WTC11 (cell line): ENCODE results near the gene RLN2. TPM values are rescaled to one million over a fixed set of nuclear protein-coding genes. Genes with fewer than 3 reads are reported as not detected.

Experiments used
- ATAC-seq: fragments of 200-7000 bp; cut with Tn5 transposase; 2 replicates; pipeline ENCODE4 v1.10.0; 2021; ENCODE audit warnings: mild to moderate bottlenecking, moderate library complexity
- CTCF ChIA-PET: fragments of 300-600 bp; sonication (Branson Sonifier 250); formaldehyde crosslinking; loops from one replicate; lab custom pipeline; 2021; ENCODE audit warnings: antibody characterized with exemption; lab: Charles Lee
- POLR2A ChIA-PET: fragments of 350-600 bp; sonication (Branson Sonifier 250); formaldehyde crosslinking; loops from one replicate; lab custom pipeline; 2021; ENCODE audit warnings: antibody characterized with exemption; lab: Charles Lee
- DNase-seq: peaks from one replicate; pipeline ENCODE4 v3.0.0; 2021; ENCODE audit warnings: low spot score
- H3K27ac Mint-ChIP-seq: 2 replicates; pipeline ENCODE4 v1.8.0; 2021; ENCODE audit warnings: mixed read lengths
- H3K27me3 Mint-ChIP-seq: 2 replicates; pipeline ENCODE4 v1.8.0; 2021; ENCODE audit warnings: low read depth, mild to moderate bottlenecking, moderate library complexity, mixed read lengths
- H3K36me3 Mint-ChIP-seq: 2 replicates; pipeline ENCODE4 v1.8.0; 2021; ENCODE audit warnings: mixed read lengths
- H3K4me1 Mint-ChIP-seq: 2 replicates; pipeline ENCODE4 v1.8.0; 2022; ENCODE audit warnings: mixed read lengths
- H3K4me3 Mint-ChIP-seq: 2 replicates; pipeline ENCODE4 v1.8.0; 2021; ENCODE audit warnings: mild to moderate bottlenecking, moderate library complexity, mixed read lengths
- H3K9me3 Mint-ChIP-seq: 2 replicates; pipeline ENCODE4 v1.8.0; 2021; ENCODE audit warnings: mixed read lengths
- ATF1 ChIP-seq: sonication (generic); formaldehyde crosslinking; IDR thresholded peaks from 2 replicates; pipeline ENCODE4 v1.8.1; 2023; ENCODE audit warnings: mild to moderate bottlenecking, moderate library complexity, missing genetic modification reagents
- CREB1 ChIP-seq: sonication (generic); formaldehyde crosslinking; IDR thresholded peaks from 2 replicates; pipeline ENCODE4 v1.8.0; 2023; ENCODE audit warnings: mild to moderate bottlenecking, missing genetic modification reagents
- ELF4 ChIP-seq: sonication (generic); formaldehyde crosslinking; IDR thresholded peaks from 2 replicates; pipeline ENCODE4 v1.8.1; 2022; ENCODE audit warnings: low read depth, mild to moderate bottlenecking, moderate library complexity, missing genetic modification reagents
- EMX1 ChIP-seq: fragments of 250-450 bp; sonication (Bioruptor Pico); IDR thresholded peaks from 2 replicates; pipeline ENCODE4 v1.8.0; 2021; ENCODE audit warnings: mild to moderate bottlenecking
- GRHL2 ChIP-seq: fragments of 250-450 bp; sonication (Bioruptor Pico); IDR thresholded peaks from 2 replicates; pipeline ENCODE4 v1.8.0; 2022; ENCODE audit warnings: mild to moderate bottlenecking, moderate library complexity; ENCODE audit not compliant: insufficient replicate concordance, severe bottlenecking
- JUN ChIP-seq: sonication (generic); formaldehyde crosslinking; IDR thresholded peaks from 2 replicates; pipeline ENCODE4 v1.8.0; 2023; ENCODE audit warnings: mild to moderate bottlenecking, missing genetic modification reagents
- KAT7 ChIP-seq: sonication (generic); formaldehyde crosslinking; IDR thresholded peaks from 2 replicates; pipeline ENCODE4 v1.8.1; 2023; ENCODE audit warnings: missing genetic modification reagents, mild to moderate bottlenecking, borderline replicate concordance
- MYBL2 ChIP-seq: sonication (generic); formaldehyde crosslinking; IDR thresholded peaks from 2 replicates; pipeline ENCODE4 v1.8.1; 2023; ENCODE audit warnings: mild to moderate bottlenecking, moderate library complexity, missing genetic modification reagents
- NR1H2 ChIP-seq: sonication (generic); formaldehyde crosslinking; IDR thresholded peaks from 2 replicates; pipeline ENCODE4 v1.9.0; 2021; ENCODE audit warnings: mild to moderate bottlenecking, moderate library complexity, missing genetic modification reagents
- SP1 ChIP-seq: sonication (generic); formaldehyde crosslinking; conservative IDR thresholded peaks from 2 replicates; pipeline ENCODE4 v1.8.1; 2022; ENCODE audit warnings: missing genetic modification reagents
- TP53 ChIP-seq: sonication (generic); formaldehyde crosslinking; IDR thresholded peaks from 2 replicates; pipeline ENCODE4 v1.8.1; 2023; ENCODE audit warnings: mild to moderate bottlenecking, missing genetic modification reagents
- USF2 ChIP-seq: sonication (generic); formaldehyde crosslinking; IDR thresholded peaks from 2 replicates; pipeline ENCODE4 v1.8.1; 2023; ENCODE audit warnings: mild to moderate bottlenecking, missing genetic modification reagents, moderate library complexity
- ZBTB21 ChIP-seq: sonication (generic); formaldehyde crosslinking; IDR thresholded peaks from 2 replicates; pipeline ENCODE4 v1.8.1; 2023; ENCODE audit warnings: mild to moderate bottlenecking, missing genetic modification reagents, borderline replicate concordance
- ZBTB43 ChIP-seq: sonication (generic); formaldehyde crosslinking; IDR thresholded peaks from 2 replicates; pipeline ENCODE4 v1.8.1; 2023; ENCODE audit warnings: mild to moderate bottlenecking, missing genetic modification reagents
- ZMAT4 ChIP-seq: fragments of 250-450 bp; sonication (Bioruptor Pico); IDR thresholded peaks from 2 replicates; pipeline ENCODE4 v1.9.0; 2021; ENCODE audit warnings: mild to moderate bottlenecking
- ZNF317 ChIP-seq: sonication (generic); formaldehyde crosslinking; IDR thresholded peaks from 2 replicates; pipeline ENCODE4 v1.8.1; 2023; ENCODE audit warnings: low read depth, mild to moderate bottlenecking, moderate library complexity, missing genetic modification reagents, borderline replicate concordance
- ZNF671 ChIP-seq: fragments of 250-450 bp; sonication (Bioruptor Pico); IDR thresholded peaks from 2 replicates; pipeline ENCODE4 v1.8.0; 2021; ENCODE audit warnings: mild to moderate bottlenecking
- total RNA-seq: library from RNA; stranded (reverse); gene quantifications from 3 replicates; pipeline ENCODE4 v1.2.3, GENCODE V29; 2021
- TF ChIP-seq, protein P1 (sequence below): sonication (generic); formaldehyde crosslinking; IDR thresholded peaks from 2 replicates; pipeline ENCODE4 v1.8.1; 2022; ENCODE audit warnings: mild to moderate bottlenecking, missing genetic modification reagents, moderate library complexity, borderline replicate concordance
- TF ChIP-seq, protein P2 (sequence below): sonication (generic); formaldehyde crosslinking; IDR thresholded peaks from 2 replicates; pipeline ENCODE4 v1.8.1; 2022; ENCODE audit warnings: missing genetic modification reagents, borderline replicate concordance

Gene RLN2
- total RNA-seq, 1 experiment from 2014 or later, result 4.0 TPM

GRCh38 chr9:5310851-5311250 lies 6.3 kb upstream of the RLN2 start:
- DNase-seq (no peak), ATAC-seq (no peak)
- ChIA-PET CTCF (interaction anchor here (1.3 kb wide), 1 partner anchor 10 kb away, joined by 4 read pairs; no protein-coding TSS in a partner anchor), POLR2A (no interaction called here)
- no peaks in the 10 kb centered on the region for H3K27me3 Mint-ChIP-seq
- no peak overlapping the region for H3K27ac Mint-ChIP-seq
- no peak overlapping the region for H3K4me3 Mint-ChIP-seq
- no peak for TF ChIP-seq JUN (CRISPR knock-in tag)
- no peak for TF ChIP-seq USF2 (CRISPR knock-in tag)
- TF ChIP-seq TP53 (CRISPR knock-in tag), result no peak
- H3K4me1 Mint-ChIP-seq, result no peaks in the 10 kb centered on the region
- H3K36me3 Mint-ChIP-seq, result peaks cover 11% of the 10 kb centered on the region
- peaks cover 12% of the 10 kb centered on the region for H3K9me3 Mint-ChIP-seq

DNA sequence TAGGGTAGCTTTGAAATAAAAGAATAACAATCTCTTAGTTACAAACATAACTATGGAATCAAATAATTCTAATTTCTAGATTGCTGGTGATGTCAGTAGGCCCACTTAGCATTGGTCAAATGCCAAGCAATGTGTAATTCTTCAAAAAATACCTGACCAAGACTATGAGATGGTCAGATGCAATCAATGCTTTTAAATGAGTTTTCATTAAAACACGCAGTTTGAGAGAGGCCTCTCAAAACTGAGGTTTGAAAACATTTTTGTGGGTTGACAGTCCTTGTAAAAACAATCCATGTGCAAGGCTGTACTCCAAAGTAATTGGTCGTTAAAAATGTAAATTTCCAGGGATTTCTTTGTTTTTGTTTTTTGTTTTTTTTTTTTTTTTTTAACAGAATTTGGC lies 1.2 kb upstream of the RLN2 start:
- ChIA-PET POLR2A (no interaction called here), CTCF (no interaction called here)
- Mint-ChIP-seq H3K27ac (no peak overlapping the region), H3K36me3 (no peaks in the 10 kb centered on the region), H3K9me3 (no peaks in the 10 kb centered on the region), H3K4me1 (peaks cover 2% of the 10 kb centered on the region; the same call in 1 of the 2 replicates), H3K4me3 (no peak overlapping the region), H3K27me3 (no peaks in the 10 kb centered on the region)
- ATAC-seq (no peak), DNase-seq (no peak)
- TF ChIP-seq CREB1 (CRISPR knock-in tag), result no peak
- no peak for TF ChIP-seq SP1
- TF ChIP-seq, protein P1, sequence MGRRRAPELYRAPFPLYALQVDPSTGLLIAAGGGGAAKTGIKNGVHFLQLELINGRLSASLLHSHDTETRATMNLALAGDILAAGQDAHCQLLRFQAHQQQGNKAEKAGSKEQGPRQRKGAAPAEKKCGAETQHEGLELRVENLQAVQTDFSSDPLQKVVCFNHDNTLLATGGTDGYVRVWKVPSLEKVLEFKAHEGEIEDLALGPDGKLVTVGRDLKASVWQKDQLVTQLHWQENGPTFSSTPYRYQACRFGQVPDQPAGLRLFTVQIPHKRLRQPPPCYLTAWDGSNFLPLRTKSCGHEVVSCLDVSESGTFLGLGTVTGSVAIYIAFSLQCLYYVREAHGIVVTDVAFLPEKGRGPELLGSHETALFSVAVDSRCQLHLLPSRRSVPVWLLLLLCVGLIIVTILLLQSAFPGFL (CRISPR knock-in tag), result no peak
- no peak for TF ChIP-seq ELF4

GRCh38 chr9:5301544-5301943 lies 3.0 kb downstream of the RLN2 start:
- no peaks in the 10 kb centered on the region for H3K27me3 Mint-ChIP-seq
- peaks cover 2% of the 10 kb centered on the region; the same call in 1 of the 2 replicates for H3K4me1 Mint-ChIP-seq
- no peak overlapping the region for H3K27ac Mint-ChIP-seq
- H3K4me3 Mint-ChIP-seq, result no peak overlapping the region
- H3K36me3 Mint-ChIP-seq, result no peaks in the 10 kb centered on the region
- CTCF ChIA-PET, result no interaction called here
- no peak for TF ChIP-seq ATF1 (CRISPR knock-in tag)
- TF ChIP-seq KAT7 (CRISPR knock-in tag), result no peak
- no peak for TF ChIP-seq ZMAT4 (CRISPR knock-in tag)
- no peak for TF ChIP-seq GRHL2 (CRISPR knock-in tag)
- TF ChIP-seq, protein P2, sequence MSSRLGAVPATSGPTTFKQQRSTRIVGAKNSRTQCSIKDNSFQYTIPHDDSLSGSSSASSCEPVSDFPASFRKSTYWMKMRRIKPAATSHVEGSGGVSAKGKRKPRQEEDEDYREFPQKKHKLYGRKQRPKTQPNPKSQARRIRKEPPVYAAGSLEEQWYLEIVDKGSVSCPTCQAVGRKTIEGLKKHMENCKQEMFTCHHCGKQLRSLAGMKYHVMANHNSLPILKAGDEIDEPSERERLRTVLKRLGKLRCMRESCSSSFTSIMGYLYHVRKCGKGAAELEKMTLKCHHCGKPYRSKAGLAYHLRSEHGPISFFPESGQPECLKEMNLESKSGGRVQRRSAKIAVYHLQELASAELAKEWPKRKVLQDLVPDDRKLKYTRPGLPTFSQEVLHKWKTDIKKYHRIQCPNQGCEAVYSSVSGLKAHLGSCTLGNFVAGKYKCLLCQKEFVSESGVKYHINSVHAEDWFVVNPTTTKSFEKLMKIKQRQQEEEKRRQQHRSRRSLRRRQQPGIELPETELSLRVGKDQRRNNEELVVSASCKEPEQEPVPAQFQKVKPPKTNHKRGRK (CRISPR knock-in tag), result no peak
- TF ChIP-seq, protein P1 (CRISPR knock-in tag), result no peak
- TF ChIP-seq MYBL2 (CRISPR knock-in tag), result no peak
- no peak for TF ChIP-seq EMX1 (CRISPR knock-in tag)
- no peak for TF ChIP-seq ZNF317 (CRISPR knock-in tag)
- no peak for TF ChIP-seq NR1H2 (CRISPR knock-in tag)
- no peak for TF ChIP-seq JUN (CRISPR knock-in tag)
- no peak for TF ChIP-seq ZNF671 (CRISPR knock-in tag)
- no peak for TF ChIP-seq ZBTB21 (CRISPR knock-in tag)
- no peak for TF ChIP-seq ZBTB43
- DNase-seq (no peak), ATAC-seq (no peak)
- H3K9me3 Mint-ChIP-seq, result peaks cover 7% of the 10 kb centered on the region
- POLR2A ChIA-PET, result no interaction called here
